Loucy (cell line): Measurements from ENCODE around the gene PARP3.

ENCODE experiments used
- H2AFZ ChIP-seq: fragments of 200-600 bp; sonication (generic); 2 replicates; pipeline ENCODE4 v1.6.0; 2016; ENCODE audit warnings: antibody characterized with exemption, mild to moderate bottlenecking, low read length, moderate library complexity
- H3F3A ChIP-seq: fragments of 200-600 bp; 2 replicates; pipeline ENCODE4 v1.6.0; 2016; ENCODE audit warnings: antibody characterized with exemption, low read depth, mild to moderate bottlenecking
- H3K27me3 ChIP-seq: fragments of 200-600 bp; sonication (generic); 2 replicates; pipeline ENCODE4 v1.6.1; 2014; ENCODE audit warnings: low read length, mild to moderate bottlenecking; ENCODE audit not compliant: insufficient read depth, poor library complexity, severe bottlenecking
- H3K36me3 ChIP-seq: fragments of 200-600 bp; sonication (generic); 2 replicates; pipeline ENCODE4 v1.6.1; 2016; ENCODE audit warnings: low read length; ENCODE audit not compliant: insufficient read depth
- H3K4me1 ChIP-seq: fragments of 200-600 bp; sonication (generic); 2 replicates; pipeline ENCODE4 v1.5.1; 2014; ENCODE audit warnings: low read length, mild to moderate bottlenecking; ENCODE audit not compliant: insufficient read depth, poor library complexity, severe bottlenecking
- H3K4me2 ChIP-seq: fragments of 200-600 bp; sonication (generic); 2 replicates; pipeline ENCODE4 v1.6.0; 2014; ENCODE audit warnings: antibody characterized with exemption, low read length, low read depth, mild to moderate bottlenecking; ENCODE audit not compliant: poor library complexity, severe bottlenecking
- H3K4me3 ChIP-seq: fragments of 200-600 bp; sonication (generic); 2 replicates; pipeline ENCODE4 v1.5.1; 2014; ENCODE audit warnings: low read length, mild to moderate bottlenecking, mixed read lengths; ENCODE audit not compliant: poor library complexity, severe bottlenecking
- H3K79me2 ChIP-seq: fragments of 200-600 bp; sonication (generic); 2 replicates; pipeline ENCODE4 v1.6.1; 2014; ENCODE audit warnings: low read length; ENCODE audit not compliant: insufficient read depth
- H3K9ac ChIP-seq: fragments of 200-600 bp; sonication (generic); 2 replicates; pipeline ENCODE4 v1.6.0; 2014; ENCODE audit warnings: mild to moderate bottlenecking, low read depth, low read length, moderate library complexity; ENCODE audit not compliant: poor library complexity, severe bottlenecking
- H3K9me2 ChIP-seq: fragments of 200-600 bp; sonication (generic); replicated peaks from 2 replicates; pipeline ENCODE4 v1.6.1; 2016; ENCODE audit warnings: low read depth, low read length, mixed read lengths
- H3K9me3 ChIP-seq: fragments of 200-600 bp; sonication (generic); 2 replicates; pipeline ENCODE4 v1.6.1; 2014; ENCODE audit warnings: mild to moderate bottlenecking, antibody characterized with exemption, low read length, low read depth; ENCODE audit not compliant: insufficient read depth
- H4K20me1 ChIP-seq: fragments of 200-600 bp; sonication (generic); 2 replicates; pipeline ENCODE4 v1.6.0; 2014; ENCODE audit warnings: antibody characterized with exemption, low read length, mild to moderate bottlenecking; ENCODE audit not compliant: insufficient read depth, poor library complexity, severe bottlenecking
- CTCF ChIP-seq: fragments of 200-600 bp; sonication (generic); conservative IDR thresholded peaks from 2 replicates; pipeline ENCODE4 v1.5.1; 2014; ENCODE audit warnings: mild to moderate bottlenecking, antibody characterized with exemption, low read length
- EZH2phosphoT487 ChIP-seq: fragments of 200-600 bp; IDR thresholded peaks from 2 replicates; pipeline ENCODE4 v1.6.1; 2018; ENCODE audit warnings: antibody characterized with exemption, mild to moderate bottlenecking, moderate library complexity, borderline replicate concordance

PARP3 gene

GRCh38 chr3:51968883-51969678 is 26.9 kb downstream of the PARP3 start:
- peak overlapping the region; percentile 87 for H3K4me3 ChIP-seq
- H4K20me1 ChIP-seq, result no peaks in the 10 kb centered on the region
- H3K4me2 ChIP-seq, result peak overlapping the region; percentile 93
- TF ChIP-seq CTCF, result no peak
- no peak for TF ChIP-seq EZH2phosphoT487
- no peaks in the 10 kb centered on the region for H3K9me3 ChIP-seq
- H3K79me2 ChIP-seq, result peaks cover 13% of the 10 kb centered on the region
- H3K4me1 ChIP-seq, result peaks cover 29% of the 10 kb centered on the region
- H2AFZ ChIP-seq, result no peak overlapping the region
- no peaks in the 10 kb centered on the region for H3K36me3 ChIP-seq
- H3F3A ChIP-seq, result peaks cover 5% of the 10 kb centered on the region; the same call in 1 of the 2 replicates
- H3K9ac ChIP-seq, result peak overlapping the region; percentile 90
- no peaks in the 10 kb centered on the region for H3K9me2 ChIP-seq
- H3K27me3 ChIP-seq, result no peaks in the 10 kb centered on the region

- H3K36me3 ChIP-seq, result no peaks in the 10 kb centered on the region
- no peak overlapping the region for H3K4me3 ChIP-seq
- no peaks in the 10 kb centered on the region for H4K20me1 ChIP-seq
- H3K79me2 ChIP-seq, result peaks cover 19% of the 10 kb centered on the region
- peaks cover 5% of the 10 kb centered on the region; the same call in 1 of the 2 replicates for H3F3A ChIP-seq
- no peaks in the 10 kb centered on the region for H3K9me2 ChIP-seq
- no peaks in the 10 kb centered on the region for H3K27me3 ChIP-seq
- no peak overlapping the region for H3K9ac ChIP-seq
- no peaks in the 10 kb centered on the region for H3K9me3 ChIP-seq
- H3K4me2 ChIP-seq, result peak overlapping the region; percentile 93
- H3K4me1 ChIP-seq, result peaks cover 36% of the 10 kb centered on the region
- TF ChIP-seq EZH2phosphoT487, result no peak
- no peak for TF ChIP-seq CTCF
- H2AFZ ChIP-seq, result no peak overlapping the region
Observed at GRCh38 chr3:51969841-51970240, 27.7 kb downstream of the PARP3 start.

GRCh38 chr3:51970606-51971300 is 28.6 kb downstream of the PARP3 start:
- Histone ChIP-seq H3K4me1 (peaks cover 43% of the 10 kb centered on the region), H3K9me3 (no peaks in the 10 kb centered on the region), H3K79me2 (peaks cover 19% of the 10 kb centered on the region), H4K20me1 (no peaks in the 10 kb centered on the region), H3K36me3 (no peaks in the 10 kb centered on the region), H3K27me3 (no peaks in the 10 kb centered on the region), H3K4me2 (no peak overlapping the region), H3K9me2 (no peaks in the 10 kb centered on the region), H2AFZ (no peak overlapping the region), H3K9ac (no peak overlapping the region), H3K4me3 (no peak overlapping the region), H3F3A (peaks cover 5% of the 10 kb centered on the region; the same call in 1 of the 2 replicates)
- TF ChIP-seq CTCF (no peak), EZH2phosphoT487 (no peak)
